Measurements from ENCODE around the gene AGBL1.

AGBL1 gene

GRCh38 chr15:86725628-86726027 is 646.0 kb downstream of the AGBL1 start:
- no peak overlapping the region for H3K4me3 ChIP-seq (ENCODE audit: low read depth, low read length)
- DNase-seq (ENCODE audit: low read depth) = no peak

DNA sequence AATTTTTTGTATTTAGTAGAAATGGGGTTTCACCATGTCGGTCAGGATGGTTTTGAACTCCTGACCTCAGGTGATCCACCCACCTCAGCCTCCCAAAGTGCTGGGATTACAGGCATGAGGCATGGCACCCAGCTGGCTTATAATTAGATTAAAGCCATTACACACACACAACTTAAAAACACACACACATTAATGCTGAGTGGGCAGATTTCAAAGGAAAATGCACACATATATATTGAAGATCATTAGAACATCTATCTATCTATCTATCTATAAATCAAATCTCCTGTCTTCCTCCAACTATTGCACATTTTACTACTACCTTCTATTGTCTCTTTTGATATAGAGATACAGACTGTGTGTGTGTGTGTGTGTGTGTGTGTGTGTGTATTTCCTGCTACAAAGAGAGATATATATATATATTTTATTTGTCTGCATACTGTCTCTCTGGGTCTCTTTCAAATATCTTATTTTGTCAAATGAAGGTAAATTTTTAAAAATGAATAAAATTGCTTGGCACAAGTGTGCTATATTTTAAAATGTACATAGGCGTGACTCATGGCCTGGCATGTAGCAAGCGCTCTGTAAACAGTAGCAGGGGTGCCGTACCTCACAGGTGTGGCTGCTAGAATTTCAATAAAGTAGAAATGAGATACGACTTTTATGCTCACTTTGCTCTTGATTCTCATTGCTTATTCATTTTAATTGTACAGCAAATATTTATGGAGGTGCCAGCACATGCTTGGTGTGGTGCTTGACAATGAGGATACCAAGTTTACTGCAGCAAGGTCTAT is 655.8 kb downstream of the AGBL1 start:
- no peak overlapping the region for H3K4me3 ChIP-seq (ENCODE audit: low read depth, low read length)
- no peak for DNase-seq (ENCODE audit: low read depth)

DNA sequence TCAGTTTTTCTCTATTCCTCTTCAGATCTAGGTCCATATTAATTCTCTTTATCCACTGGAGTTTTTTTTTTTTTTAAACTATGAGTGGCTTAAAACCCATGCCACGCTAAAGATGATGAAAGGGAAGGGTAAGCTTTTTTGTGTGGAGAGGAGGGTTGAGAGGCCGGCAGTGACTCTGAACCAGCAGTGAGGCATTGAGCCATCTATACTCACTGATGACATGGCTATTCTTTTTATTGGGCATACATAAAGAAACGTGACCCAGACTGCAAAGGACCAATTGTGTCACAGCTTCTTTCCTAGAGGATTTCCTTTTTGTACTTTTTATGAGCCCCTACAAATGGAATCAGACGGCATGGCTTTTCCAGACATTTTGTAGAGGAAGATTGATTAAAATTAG is 662.2 kb downstream of the AGBL1 start:
- no peak overlapping the region for H3K4me3 ChIP-seq (ENCODE audit: low read depth, low read length)
- no peak for DNase-seq (ENCODE audit: low read depth)

DNA sequence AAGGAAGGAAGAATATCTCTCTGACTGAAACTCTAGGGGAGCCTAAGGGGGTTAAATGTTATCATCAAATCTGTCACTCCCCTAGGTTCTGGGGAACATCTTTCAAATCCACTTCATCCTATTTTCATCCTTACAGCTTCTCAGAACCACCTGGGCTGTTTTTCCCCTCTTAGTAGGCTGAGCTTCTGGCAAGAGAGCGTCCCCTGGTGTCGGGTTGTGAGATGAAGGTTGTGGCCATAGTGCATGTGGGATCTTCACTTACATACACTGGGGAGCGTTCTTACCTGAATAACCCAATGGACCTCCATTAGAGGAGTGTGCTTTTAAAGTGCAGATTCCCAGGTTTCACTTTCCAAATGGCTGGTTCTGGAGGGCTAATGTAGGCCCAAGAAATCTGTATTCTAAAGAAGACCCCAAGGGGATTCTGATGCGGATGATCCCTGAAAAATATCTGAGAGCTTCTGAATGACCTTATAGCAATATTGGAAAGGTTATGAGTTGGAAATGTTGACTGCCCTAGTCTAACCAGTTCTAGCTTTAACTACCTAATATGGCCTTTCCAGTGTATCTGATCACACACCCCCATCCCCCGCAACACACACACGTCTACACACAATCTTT is 663.7 kb downstream of the AGBL1 start:
- H3K4me3 ChIP-seq (ENCODE audit: low read depth, low read length) = no peak overlapping the region
- no peak for DNase-seq (ENCODE audit: low read depth)

DNA sequence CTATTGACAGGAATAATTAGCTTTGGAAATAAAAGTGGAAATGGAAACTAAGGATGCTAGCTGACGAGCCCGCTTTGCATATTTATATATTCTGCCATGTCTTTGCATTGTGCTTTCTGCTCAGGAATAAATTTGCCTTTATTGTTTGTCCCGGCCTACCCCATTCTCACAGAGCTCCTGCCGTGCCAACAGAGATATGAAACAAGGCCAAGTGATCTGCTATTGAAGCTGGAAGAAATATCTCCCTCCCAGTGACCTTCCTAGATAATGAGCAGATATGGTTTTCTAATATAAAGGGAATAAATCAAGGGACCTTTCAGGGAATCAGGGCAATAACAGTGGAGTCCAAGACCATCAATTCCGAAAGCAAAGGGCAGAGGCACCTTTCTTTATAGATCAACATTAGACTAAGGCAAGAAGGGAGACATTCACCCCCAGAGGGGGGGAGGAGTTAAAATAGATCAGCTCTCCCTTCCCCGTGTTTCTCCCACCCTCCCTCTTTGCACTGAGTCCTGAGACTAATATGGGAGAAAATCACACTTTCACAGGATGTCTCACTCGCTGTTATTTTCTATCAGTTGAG is 664.6 kb downstream of the AGBL1 start:
- no peak overlapping the region for H3K4me3 ChIP-seq (ENCODE audit: low read depth, low read length)
- no peak for DNase-seq (ENCODE audit: low read depth)

DNA sequence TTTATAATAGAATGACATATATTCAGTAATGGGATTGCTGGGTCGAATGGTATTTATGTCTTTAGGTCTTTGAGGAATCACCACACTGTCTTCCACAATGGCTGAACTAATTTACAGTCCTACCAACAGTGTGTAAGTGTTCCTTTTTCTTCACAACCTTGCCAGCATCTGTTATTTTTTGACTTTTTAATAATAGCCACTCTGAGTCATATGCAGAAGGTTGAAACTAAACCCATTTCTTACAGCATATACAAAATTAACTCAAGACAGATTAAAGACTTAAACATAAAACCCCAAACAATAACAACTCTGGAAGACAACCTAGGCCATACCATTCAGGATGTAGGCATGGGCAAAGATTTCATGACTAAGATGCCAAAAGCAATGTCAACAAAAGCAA is 671.4 kb downstream of the AGBL1 start:
- DNase-seq (ENCODE audit: low read depth) = no peak
- no peak overlapping the region for H3K4me3 ChIP-seq (ENCODE audit: low read depth, low read length)

- H3K4me3 ChIP-seq (ENCODE audit: low read depth, low read length) = no peak overlapping the region
- DNase-seq (ENCODE audit: low read depth) = no peak
Observed at GRCh38 chr15:86754846-86755245, 675.2 kb downstream of the AGBL1 start.

- H3K4me3 ChIP-seq (ENCODE audit: low read depth, low read length) = no peak overlapping the region
- DNase-seq (ENCODE audit: low read depth) = no peak
Observed at GRCh38 chr15:86756688-86757087, 677.0 kb downstream of the AGBL1 start.

DNA sequence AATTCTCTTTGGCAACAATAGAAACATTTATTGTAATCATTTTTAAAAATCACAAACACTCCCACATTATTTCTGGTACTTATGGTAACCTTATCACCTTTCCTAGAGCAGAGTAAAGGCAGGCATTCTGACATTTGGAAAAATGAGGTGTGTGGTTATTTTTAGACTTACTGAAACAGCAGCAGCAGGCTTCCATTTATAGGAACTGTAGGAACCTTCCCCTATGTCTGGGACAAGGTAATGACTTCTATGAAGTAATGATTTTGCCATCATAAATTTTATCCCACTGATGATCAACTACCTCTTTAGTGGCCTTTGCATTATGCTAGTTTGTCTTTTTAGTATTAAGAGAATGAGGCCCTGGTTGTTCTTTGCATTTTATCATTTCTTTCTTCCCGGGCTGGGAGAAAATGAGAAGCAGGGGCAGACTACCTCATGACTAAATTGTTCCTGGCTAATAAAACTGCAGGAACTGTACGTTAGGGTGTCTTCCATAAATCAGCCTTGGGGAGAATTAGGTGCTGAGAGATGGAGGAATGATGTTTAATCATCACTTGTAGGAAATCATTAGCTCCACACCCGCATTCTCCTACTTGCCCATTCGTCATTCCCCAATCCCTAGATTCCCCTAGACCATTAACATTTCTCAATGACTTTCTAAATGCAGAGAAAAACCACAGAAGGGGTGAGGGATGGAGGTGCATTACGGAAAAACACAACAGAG is 680.3 kb downstream of the AGBL1 start:
- H3K4me3 ChIP-seq (ENCODE audit: low read depth, low read length) = no peak overlapping the region
- DNase-seq (ENCODE audit: low read depth) = no peak

DNA sequence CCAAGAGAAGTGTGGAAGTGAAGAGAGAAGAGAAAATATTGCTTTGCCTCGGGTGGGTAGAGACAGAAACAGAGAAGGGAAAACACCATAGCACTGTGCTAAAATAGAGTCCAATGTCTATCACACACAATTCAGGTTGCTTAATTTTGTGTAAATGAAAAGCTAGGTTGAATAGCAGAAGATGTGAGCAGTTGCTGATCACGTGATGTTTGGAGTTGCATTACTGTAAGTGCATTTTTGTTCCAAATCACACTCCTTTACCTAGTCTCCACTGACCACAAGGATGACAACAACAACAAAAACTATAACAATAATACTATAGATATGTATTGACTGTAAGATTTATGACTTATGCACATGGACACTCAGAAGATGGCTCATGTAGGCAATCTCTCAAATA is 683.2 kb downstream of the AGBL1 start:
- H3K4me3 ChIP-seq (ENCODE audit: low read depth, low read length) = no peak overlapping the region
- no peak for DNase-seq (ENCODE audit: low read depth)

DNA sequence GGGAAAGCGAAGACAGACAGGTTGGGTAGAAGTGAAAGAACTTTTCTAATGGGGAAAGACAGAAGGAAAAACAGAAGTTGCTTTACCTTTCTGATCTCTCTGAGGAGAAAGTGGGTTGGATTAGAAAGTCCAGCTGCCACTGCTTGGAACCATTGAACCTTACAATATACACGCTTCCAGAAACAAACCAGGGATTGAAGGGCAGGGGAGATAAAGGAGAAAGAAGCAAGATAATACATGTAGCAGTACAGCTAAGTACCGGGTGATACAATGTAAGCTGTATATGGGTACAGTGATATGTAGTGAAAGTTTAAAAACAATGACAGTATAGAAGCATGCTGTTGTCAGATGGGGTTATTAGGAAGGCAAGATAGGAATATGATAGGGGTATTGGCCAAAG is 684.4 kb downstream of the AGBL1 start:
- DNase-seq (ENCODE audit: low read depth) = no peak
- H3K4me3 ChIP-seq (ENCODE audit: low read depth, low read length) = no peak overlapping the region

GRCh38 chr15:86765281-86765680 is 685.6 kb downstream of the AGBL1 start:
- no peak overlapping the region for H3K4me3 ChIP-seq (ENCODE audit: low read depth, low read length)
- no peak for DNase-seq (ENCODE audit: low read depth)

DNA sequence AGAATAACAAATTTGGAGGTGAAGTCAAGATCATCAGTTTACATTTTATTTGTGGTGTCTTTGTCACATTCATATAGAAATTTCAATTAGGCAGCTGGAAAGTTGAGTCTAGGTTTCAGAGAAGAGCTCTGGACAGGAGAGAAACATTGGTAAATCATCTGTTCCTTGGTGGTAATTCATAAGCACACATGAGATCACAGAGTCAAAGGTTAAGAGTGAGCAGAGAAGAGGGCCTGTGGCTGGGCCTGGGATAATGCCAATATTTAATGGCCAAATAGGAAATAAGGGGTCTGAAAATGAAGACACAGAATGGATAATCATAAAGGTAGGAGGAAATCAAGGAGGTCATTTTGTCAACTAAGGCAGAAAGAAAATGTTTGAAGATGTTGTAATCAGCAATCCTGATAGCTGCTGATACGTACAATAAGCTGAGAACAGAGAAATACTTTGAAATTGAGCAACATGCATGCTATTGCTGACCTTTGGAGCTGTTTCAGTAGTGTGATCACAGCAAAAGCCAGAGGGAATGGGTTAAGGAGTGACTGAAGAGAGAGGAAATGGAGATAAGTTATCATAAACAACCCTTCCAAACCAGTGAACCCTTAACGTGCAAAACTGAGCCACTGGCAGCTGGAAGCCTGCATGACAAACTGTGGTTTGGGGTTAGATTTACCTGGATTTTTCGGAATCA is 692.8 kb downstream of the AGBL1 start:
- no peak for DNase-seq (ENCODE audit: low read depth)
- no peak overlapping the region for H3K4me3 ChIP-seq (ENCODE audit: low read depth, low read length)

- no peak for DNase-seq (ENCODE audit: low read depth)
- no peak overlapping the region for H3K4me3 ChIP-seq (ENCODE audit: low read depth, low read length)
Observed at GRCh38 chr15:86773736-86774135, 694.1 kb downstream of the AGBL1 start.

- no peak overlapping the region for H3K4me3 ChIP-seq (ENCODE audit: low read depth, low read length)
- DNase-seq (ENCODE audit: low read depth) = no peak
Observed at GRCh38 chr15:86776145-86776544, 696.5 kb downstream of the AGBL1 start.

DNA sequence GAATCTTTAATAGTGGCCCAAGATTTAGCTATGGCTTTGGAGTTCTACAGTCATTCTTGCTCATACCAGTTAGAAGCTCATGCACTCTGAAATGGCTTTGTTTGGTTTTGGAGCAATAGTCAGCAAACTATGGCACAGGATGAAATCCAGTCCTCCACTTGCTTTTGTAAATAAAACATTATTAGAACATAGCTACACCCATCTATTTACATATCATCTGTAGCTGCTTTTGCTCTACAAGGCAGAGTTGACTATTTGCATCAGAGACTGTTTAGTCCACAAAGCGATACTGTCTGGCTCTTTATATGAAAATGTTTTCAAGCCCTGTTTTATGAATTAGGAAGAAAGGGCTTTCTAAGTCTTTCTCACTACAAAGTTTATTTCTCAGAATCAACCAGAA is 716.9 kb downstream of the AGBL1 start:
- no peak for DNase-seq (ENCODE audit: low read depth)
- no peak overlapping the region for H3K4me3 ChIP-seq (ENCODE audit: low read depth, low read length)

- no peak overlapping the region for H3K4me3 ChIP-seq (ENCODE audit: low read depth, low read length)
Observed at GRCh38 chr15:86797135-86797534, 717.5 kb downstream of the AGBL1 start.

GRCh38 chr15:86799226-86799625 is 719.6 kb downstream of the AGBL1 start:
- no peak overlapping the region for H3K4me3 ChIP-seq (ENCODE audit: low read depth, low read length)
- no peak for DNase-seq (ENCODE audit: low read depth)

More at GRCh38 chr15:86797135-86797534, 717.5 kb downstream of the AGBL1 start:
- DNase-seq (ENCODE audit: low read depth) = no peak

DNA sequence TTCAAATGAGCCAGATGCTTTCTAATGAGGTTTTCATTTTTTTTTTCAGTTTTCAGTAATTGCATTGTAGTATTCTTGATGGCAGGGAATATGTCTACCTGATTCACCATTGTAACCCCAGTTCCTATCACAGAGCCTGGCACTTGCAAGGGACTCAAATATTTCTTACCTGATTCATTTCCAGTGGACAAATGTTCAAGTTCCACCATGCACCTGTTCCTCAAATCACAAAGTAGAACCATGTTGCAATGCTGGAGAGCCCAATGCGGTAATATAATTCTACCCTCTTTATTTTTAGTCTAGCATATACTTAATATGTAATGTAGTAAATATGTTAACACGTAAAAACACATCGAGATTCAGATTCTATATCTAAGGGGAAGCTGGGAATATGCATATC is 722.6 kb downstream of the AGBL1 start:
- DNase-seq (ENCODE audit: low read depth) = no peak
- no peak overlapping the region for H3K4me3 ChIP-seq (ENCODE audit: low read depth, low read length)

GRCh38 chr15:86804406-86804805 is 724.7 kb downstream of the AGBL1 start:
- H3K4me3 ChIP-seq (ENCODE audit: low read depth, low read length) = no peak overlapping the region
- DNase-seq (ENCODE audit: low read depth) = no peak
